GM18508 (cell line): Measurements from ENCODE around the gene PXMP2.

Source experiments
- ATAC-seq: cut with Tn5 transposase; IDR thresholded peaks from one replicate; pipeline ENCODE4 v1.9.1; 2021; ENCODE audit warnings: moderate number of reproducible peaks; ENCODE audit not compliant: insufficient read depth, unreplicated experiment

PXMP2 gene

DNA sequence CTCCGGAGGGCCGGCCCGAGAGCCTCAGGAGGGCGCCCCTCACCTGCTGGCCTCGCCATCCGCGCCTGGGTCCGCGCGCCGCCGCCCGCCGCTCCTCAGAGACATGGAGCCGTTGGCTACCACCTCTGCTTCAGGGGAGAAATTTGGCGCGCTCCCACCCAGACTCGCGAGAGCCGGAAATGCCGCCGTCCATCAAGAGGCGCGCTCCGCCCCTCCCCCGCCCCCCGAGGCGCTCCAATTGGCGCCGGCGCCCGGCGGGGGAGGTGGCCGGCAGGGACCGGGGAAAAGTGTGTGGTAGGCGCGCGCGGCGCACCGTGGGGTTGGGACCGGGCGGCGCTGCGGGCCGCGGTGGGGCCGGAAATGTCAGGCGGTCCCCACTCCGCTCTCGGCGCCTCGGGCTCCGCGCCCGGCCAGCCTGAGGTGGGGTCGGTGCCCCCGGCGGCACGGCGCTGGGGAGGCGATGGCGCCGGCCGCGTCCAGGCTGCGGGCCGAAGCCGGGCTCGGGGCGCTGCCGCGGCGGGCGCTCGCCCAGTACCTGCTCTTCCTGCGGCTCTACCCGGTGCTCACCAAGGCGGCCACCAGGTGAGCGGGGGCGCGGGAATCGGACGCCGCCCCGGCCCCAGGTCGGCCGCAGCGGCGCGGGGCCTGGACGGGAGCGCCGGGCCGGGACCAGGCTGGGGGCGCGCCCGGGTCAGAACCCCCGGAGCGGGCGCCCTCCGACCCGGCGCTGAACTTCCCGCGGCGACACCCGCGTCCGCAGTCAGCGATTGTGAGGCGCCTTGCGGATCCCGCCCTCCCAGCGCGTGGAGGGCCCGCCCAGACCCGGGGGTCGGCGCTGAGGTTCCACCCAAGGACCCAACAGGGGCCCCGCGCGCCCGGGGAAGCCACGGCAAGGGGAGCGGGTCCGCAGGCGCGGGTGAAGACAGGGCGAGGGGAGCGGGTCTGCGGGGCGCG, at the start of gene PXMP2, which contains the start of gene POLE:
Gene PXMP2 (plus strand): TSS at position 377 of the 954 bp plus-strand sequence. CDS start 84 bp downstream, at position 461.
Gene POLE (minus strand): TSS at position 132 of the 954 bp plus-strand sequence. CDS start 27 bp downstream, at position 105.
- ATAC-seq, result peak; percentile 78

DNA sequence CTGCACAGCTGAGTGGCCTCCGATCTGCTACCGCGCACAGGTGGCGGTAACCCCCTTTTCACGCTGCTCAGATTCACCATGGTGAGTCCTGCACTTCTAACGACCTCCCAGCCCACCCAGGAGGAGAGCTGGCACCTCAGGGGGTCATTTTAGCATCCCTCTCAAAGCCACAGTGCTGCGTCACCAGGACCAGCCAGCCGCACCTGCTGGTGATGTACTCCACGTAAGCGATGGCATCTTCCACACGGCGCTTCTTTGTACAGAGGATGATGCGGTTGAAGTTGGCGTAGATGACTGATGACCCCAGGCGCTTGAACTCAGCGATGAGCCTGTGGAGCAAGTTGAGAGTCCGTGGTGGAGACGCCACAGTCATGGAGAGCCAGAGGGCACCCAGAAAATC, 49.6 kb upstream of the PXMP2 start:
- no peak for ATAC-seq

- ATAC-seq, result no peak
Observed at GRCh38 chr12:132638541-132639408, 48.6 kb upstream of the PXMP2 start.

GRCh38 chr12:132639956-132640520, 47.3 kb upstream of the PXMP2 start:
- no peak for ATAC-seq

DNA sequence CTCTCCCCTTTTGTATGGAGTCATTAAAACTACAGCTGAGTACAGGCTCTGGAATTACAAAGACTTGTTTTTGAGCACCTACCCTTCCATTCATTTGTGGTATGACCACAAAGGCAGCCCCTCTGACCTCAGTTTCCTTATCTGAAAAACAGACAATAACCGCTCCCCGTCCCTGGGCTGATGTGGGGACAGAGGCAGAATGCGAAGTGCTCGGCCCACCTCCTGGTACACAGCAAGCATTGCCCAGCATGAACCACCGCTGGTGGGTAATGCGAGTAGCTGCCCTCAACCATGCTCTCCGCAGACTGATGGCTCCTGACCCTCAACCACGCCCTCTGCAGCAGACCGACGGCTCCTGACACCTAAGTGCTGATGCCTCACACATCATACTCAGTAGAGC, 46.5 kb upstream of the PXMP2 start:
- ATAC-seq, result no peak

DNA sequence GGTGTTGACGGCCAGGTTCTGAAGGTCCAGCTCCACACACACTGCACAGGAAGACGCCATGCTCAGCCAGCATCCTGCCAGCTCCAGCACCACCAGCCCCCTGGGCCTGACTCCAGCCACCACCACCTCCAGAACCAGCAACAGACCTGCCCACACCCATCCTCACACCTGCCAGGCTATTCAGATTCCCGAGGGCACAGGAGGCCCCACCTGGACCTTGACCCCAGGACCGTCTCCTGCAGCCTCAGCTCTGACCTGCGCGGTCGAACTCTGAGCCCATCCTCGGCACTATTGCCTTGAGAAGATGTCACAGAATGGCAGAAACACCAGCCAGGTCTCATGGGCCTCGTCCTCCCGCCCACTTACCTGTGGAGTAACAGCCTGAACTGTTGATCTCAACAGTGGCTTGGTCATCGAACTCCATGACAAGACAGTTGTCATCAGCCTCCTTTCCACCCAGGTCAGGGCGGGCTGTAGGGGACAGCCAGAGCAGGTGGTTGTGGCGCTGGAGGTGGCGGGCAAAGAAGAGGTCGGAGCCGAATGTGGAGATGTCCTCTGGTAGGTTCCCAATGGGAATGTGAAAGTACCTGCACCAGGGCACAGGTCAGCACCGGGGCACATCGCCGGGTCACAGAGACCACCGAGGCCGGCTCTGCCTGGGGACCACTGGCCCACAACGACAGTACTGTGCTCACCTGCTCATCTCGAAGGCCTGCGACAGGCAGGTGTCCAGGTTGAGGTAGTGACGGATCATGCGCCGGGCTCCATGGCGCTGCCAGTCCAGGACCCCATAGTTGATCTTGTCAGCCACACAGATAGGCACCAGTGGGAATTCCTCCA, 45.4 kb upstream of the PXMP2 start:
- ATAC-seq, result no peak

DNA sequence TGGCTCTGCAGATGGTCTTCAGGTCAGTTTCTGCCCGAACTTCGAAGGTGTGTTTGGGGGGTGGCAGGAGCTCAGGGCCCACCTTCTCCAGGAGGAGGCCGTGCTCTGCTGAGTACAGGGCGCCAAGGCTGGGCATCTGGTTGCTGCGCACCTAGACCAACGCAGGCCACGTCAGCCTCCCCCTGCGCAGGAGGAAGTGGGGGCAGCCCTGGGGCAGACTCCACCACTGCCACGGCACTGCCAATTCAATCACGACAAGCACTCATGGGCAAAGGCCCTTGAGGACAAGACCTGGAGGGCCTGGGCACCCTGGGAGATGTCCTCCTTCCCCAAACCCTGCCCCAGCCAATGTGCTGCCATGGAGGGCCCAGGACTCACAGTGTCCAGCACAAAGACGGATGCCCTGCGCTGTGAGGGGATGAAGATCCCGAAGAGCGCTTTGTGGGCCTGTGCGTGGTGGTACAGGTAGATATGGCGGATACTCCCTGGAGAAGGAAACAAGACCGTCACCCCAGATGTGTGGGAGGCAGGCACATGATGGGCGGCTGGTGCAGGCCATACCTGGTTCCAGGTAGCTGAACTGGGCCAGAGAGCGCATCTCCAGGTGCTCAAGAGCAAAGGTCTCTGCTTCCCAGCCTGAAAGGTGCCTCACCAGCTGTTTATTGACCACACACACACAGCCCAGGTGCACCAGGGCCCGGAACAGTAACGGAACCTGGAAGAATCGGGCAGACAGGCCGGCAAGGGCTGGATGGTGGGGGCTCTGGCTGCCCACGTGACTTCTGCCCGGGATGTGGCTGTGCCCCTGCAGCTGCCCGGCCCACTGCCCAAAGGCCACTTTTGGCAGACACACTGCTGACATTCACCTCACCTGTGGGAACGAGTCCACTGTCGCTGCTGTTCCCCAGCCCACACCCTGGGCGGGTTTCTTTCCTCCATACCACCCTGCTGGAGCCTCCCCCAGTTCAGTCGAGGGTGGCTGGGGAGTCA, 44.2 kb upstream of the PXMP2 start:
- no peak for ATAC-seq

- ATAC-seq, result no peak
Observed at GRCh38 chr12:132646850-132647249, 40.5 kb upstream of the PXMP2 start.

- ATAC-seq, result no peak
Observed at GRCh38 chr12:132647858-132648257, 39.5 kb upstream of the PXMP2 start.

DNA sequence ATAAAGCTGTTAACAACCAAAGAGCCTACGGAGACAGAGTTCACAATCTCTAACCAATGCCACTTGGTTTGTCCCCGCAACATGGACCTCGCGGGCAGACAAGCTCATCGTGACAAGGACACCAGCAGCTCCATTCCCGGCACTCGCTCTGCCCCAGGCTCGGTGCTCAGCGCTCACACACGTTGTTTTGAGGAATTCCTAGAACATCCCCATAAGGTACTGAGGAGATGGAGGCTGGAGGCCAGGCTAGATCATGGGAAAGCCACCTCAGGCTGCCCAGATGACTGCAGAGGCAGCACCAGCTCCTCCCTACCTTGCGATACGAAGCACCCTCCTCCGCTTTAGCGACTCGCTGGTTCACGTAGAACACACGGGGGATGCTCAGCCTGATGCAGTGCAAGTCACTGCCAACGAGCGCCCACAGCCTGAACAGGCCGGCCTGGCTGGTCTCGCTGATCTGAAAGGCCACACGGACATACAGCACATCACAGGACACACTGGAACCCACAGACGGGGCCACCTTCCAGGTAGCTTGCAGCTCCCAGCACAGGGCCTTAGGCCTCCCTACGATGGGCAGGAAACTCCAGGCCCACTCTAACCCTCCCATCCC, 38.7 kb upstream of the PXMP2 start:
- no peak for ATAC-seq

DNA sequence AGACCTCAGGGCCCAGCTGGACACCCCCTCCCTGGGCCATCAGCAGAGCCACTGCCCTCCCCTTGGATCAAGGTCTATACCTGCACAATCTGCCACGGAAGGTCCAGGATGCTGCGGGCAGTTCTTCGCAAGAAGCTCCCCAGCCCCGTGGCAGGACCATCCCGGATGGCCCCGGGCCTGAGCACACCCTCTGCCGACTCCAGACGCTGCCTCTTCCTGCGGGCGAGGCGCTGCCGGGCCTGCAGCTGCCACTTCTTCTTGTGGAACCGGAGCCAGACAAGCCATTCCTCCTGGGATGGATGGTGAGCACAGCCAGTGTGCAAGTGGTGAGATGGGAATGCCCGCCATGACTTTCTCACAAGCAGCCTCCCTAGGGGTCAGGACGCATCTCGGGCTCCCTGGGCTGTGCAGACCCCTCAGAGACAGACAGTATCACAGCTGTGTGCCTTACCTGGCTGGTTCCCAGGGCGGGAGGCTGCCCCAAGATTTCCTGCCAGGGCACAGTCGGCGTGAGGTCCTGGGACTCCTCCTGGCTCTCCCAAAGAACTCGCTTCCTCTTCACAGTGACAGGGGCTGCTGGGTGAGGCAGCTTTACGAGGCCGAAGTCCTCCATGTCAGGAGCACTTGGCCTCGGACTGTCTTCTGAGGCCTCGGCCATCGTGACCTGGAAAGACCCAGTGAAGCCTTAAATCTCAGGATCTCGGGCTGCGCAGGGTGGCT, 38.0 kb upstream of the PXMP2 start:
- no peak for ATAC-seq

DNA sequence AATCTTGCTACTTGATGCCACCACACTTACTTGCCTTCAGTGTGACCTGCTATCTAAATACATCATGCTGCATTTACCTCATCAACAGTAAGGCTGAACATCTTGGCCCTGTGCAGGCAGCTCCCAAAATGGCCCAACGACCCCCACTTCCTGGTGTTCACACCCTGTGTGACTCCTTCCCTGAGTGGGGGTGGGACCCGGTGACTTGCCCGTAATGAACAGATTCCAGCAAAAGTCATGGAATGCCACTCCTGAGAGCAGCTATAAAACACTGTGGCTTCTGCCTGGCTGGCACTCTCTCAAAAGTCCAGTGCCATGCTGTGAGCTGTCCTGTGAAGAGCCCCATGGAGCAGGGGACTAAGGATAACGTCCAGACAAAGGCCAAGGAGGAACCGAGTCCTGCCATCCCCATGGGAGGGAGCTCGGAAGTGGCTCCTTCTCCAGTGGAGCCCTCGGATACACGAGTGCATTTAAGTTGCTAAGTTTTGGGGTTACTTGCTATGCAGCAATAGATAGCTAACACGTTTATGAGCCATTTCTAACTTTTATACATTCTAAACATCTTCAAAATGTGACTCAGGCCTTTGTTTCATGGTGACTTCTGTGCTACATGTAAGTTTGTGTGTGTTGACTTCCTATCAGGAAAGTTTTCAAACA, 35.8 kb upstream of the PXMP2 start:
- no peak for ATAC-seq

DNA sequence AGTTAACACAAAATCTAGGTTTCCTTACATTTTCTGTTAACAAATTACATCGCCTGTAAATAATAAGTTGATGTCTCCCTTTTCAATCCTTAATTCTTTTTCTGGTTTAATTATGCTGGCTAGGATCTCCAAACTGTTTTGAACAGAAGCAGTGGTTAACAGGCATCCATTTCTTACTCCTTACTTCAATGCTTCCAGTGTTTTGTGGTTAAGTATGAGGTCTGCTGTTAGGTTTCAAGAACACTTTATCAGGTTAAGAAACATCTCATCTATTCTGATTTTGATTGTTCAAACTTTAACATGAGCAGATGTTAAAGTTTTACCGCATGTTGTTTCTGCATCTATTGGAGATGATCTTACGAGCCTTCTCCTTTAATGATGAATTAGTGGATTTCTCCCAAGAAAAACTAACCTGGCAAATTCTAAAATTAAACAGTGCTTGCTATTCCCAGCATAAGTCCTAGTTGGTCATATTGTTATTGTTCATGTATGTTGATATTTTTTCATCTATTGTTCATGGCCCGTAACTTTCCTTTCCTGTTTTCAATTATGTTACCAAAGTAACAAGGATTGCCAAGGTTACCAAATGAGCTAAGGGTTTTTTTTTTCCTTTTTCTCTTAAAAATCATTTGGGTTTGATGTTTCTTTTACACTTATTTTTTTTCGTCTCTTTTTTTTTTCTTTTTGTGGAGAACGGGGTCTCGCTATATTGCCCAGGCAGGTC, 33.7 kb upstream of the PXMP2 start:
- no peak for ATAC-seq

- ATAC-seq, result no peak
Observed at GRCh38 chr12:132657004-132657727, 30.2 kb upstream of the PXMP2 start.

DNA sequence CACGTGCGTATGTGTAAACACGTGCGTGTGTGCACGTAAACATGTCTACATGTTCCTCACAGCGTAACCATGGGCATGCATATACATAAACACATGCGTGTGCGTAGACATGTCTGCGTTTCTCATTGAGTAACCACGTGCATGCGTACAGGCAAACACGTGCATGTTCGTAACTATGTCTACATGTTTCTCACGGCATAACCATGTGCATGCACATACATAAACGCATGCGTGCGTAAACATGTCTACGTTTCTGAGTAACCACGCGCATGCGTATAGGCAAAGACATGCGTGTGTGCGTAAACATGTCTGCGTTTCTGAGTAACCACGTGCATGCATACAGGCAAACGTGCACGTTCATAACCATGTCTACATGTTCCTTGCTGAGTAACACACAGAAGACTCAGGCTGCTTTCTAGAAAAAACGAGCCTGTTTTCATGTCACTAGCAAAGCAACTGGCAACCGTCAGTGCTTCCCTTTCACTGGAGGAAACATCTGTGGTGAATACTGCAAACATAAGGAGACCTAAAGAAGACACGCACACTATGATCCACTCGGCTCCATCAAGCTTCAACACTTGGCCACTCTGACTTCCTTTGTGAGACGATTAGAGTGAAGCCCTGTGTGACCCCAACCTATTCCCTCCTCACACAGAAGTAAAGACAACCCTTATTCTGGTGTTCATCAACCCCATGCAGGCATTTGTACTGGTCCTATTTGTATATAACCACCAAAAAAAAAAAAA, 29.1 kb upstream of the PXMP2 start:
- no peak for ATAC-seq
